ENCODE data around the gene NAIP. TPM values are rescaled to one million over a fixed set of nuclear protein-coding genes. Genes with fewer than 3 reads are reported as not detected.
"Not testable (repeated sequence)": the region's sequence is repeated elsewhere in the genome, so short reads cannot be mapped to it uniquely, and the experiment has no call there.

Gene NAIP, protein sequence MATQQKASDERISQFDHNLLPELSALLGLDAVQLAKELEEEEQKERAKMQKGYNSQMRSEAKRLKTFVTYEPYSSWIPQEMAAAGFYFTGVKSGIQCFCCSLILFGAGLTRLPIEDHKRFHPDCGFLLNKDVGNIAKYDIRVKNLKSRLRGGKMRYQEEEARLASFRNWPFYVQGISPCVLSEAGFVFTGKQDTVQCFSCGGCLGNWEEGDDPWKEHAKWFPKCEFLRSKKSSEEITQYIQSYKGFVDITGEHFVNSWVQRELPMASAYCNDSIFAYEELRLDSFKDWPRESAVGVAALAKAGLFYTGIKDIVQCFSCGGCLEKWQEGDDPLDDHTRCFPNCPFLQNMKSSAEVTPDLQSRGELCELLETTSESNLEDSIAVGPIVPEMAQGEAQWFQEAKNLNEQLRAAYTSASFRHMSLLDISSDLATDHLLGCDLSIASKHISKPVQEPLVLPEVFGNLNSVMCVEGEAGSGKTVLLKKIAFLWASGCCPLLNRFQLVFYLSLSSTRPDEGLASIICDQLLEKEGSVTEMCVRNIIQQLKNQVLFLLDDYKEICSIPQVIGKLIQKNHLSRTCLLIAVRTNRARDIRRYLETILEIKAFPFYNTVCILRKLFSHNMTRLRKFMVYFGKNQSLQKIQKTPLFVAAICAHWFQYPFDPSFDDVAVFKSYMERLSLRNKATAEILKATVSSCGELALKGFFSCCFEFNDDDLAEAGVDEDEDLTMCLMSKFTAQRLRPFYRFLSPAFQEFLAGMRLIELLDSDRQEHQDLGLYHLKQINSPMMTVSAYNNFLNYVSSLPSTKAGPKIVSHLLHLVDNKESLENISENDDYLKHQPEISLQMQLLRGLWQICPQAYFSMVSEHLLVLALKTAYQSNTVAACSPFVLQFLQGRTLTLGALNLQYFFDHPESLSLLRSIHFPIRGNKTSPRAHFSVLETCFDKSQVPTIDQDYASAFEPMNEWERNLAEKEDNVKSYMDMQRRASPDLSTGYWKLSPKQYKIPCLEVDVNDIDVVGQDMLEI (N-terminal part only)
- 100 to 1,000 TPM in 1 of 4 donors, 10 to 100 TPM in 3; 37.6 to 122 (median 53.2) TPM for total RNA-seq

DNA sequence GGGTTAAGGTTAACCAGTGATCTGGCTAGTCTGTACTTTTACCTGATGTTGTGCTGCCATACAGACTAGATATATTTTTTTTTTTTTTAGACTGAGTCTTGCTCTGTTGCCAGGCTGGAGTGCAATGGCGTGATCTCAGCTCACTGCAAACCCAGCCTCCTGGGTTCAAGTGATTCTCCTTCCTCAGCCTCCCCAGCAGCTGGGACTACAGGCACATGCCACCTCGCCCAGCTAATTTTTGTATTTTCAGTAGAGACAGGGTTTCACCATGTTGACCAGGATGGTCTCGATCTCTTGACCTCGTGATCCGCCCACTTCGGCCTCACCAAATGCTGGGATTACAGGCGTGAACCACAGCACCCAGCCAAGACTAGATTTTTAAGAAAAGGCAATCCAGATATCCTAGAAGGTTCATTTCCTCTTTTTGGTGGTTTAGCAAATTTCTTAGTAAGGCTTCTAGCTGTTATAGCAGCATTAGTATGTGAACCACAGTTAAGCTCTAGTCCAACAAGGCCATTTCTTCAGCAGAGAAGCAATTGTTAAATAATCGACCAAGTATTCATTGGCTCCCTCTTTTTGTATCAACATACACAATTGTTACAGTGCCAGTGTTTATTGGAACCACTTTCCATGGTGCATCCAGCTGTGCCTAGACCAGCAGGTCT is at the start of gene NAIP:
NAIP (minus strand) TSS at position 51 of the 665 bp plus-strand sequence. CDS start 12,424 bp downstream, outside the sequence.
- H3K27me3 ChIP-seq; DNase-seq; H3K36me3 ChIP-seq; H3K27ac ChIP-seq; H3K9me3 ChIP-seq; H3K4me1 ChIP-seq; H3K4me3 ChIP-seq (replicated peaks in 1 of 3); intact Hi-C loops (cut with DNase I): not testable (repeated sequence)
- WGBS, 2 donors = 96% methylated on average over 2 of the region's 8 CpGs; no CpG with 5 or more reads in 1 of the 2 donors

GRCh38 chr5:71067262-71067928 is 42.3 kb upstream of the NAIP start, which contains the start of gene GTF2H2:
TSS of gene GTF2H2 (minus strand) at chr5:71067676. CDS start at chr5:71062763, 4,913 bp downstream.
- H3K36me3 ChIP-seq; DNase-seq; H3K4me1 ChIP-seq; H3K27me3 ChIP-seq; intact Hi-C loops (cut with DNase I); H3K9me3 ChIP-seq; H3K4me3 ChIP-seq (replicated peaks in 1 of 3); H3K27ac ChIP-seq: not testable (repeated sequence)
- WGBS, 2 donors = no CpG with 5 or more reads among the region's 46 CpGs

- H3K9me3 ChIP-seq; H3K4me1 ChIP-seq; H3K27me3 ChIP-seq; H3K27ac ChIP-seq; DNase-seq; H3K36me3 ChIP-seq; H3K4me3 ChIP-seq (replicated peaks in 1 of 3); intact Hi-C loops (cut with DNase I): not testable (repeated sequence)
- WGBS, 2 donors = 100% methylated on average over 1 of the region's 1 CpG
These were observed 36.2 kb upstream of the NAIP start for GRCh38 chr5:71061322-71061721.

DNA sequence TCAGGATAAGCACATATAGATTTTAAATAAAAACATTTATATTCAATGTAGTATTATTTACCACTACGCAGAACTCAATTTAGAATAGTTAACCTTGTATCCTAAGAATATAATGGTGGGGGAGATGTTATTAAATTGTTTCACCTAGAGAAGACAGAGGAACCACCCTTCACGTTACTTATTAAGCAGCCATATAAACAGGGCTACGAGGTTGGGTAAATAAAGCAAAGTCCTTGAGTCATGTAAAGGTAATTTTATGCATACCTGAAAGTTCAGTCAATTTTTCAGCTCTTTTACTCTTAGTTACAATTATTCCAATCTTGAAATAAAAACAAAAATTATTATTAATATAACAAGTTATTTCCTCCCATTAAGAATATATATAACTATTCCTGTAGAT is 34.3 kb upstream of the NAIP start:
- H3K27me3 ChIP-seq; H3K4me1 ChIP-seq; H3K36me3 ChIP-seq; H3K9me3 ChIP-seq; H3K4me3 ChIP-seq (replicated peaks in 1 of 3); DNase-seq; intact Hi-C loops (cut with DNase I); H3K27ac ChIP-seq: not testable (repeated sequence)
- no CpG with 5 or more reads among the region's 3 CpGs for WGBS, 2 donors

GRCh38 chr5:71044808-71045207 is 19.7 kb upstream of the NAIP start:
- H3K27ac ChIP-seq; H3K4me3 ChIP-seq (replicated peaks in 1 of 3); H3K36me3 ChIP-seq; H3K27me3 ChIP-seq; intact Hi-C loops (cut with DNase I); H3K9me3 ChIP-seq; H3K4me1 ChIP-seq; DNase-seq: not testable (repeated sequence)
- WGBS, 2 donors = 100% methylated on average over 1 of the region's 2 CpGs; no CpG with 5 or more reads in 1 of the 2 donors

DNA sequence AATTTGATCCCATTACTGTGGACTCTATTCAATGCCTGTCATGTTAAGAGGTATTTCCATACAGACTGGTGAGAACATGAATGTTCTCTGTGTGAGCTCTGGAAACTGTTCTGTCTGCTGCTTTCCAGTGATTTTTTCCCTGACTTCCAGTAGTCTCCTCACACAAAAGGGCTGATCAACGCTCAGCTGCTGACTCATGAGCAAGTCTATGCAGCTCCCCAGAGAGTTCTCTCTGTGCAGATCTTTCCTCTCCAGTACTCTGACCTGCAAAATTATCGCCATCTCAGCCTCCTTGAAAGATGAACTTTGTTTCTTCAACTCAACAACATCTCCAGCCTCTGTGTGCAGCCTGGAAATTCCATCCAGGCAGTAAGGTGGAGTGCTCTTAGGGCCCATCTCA is 19.0 kb upstream of the NAIP start:
- intact Hi-C loops (cut with DNase I); H3K4me3 ChIP-seq (replicated peaks in 1 of 3); H3K9me3 ChIP-seq; H3K27ac ChIP-seq; DNase-seq; H3K36me3 ChIP-seq; H3K27me3 ChIP-seq; H3K4me1 ChIP-seq: not testable (repeated sequence)
- whole genome bisulfite sequencing, 2 donors = no CpG with 5 or more reads among the region's 2 CpGs

DNA sequence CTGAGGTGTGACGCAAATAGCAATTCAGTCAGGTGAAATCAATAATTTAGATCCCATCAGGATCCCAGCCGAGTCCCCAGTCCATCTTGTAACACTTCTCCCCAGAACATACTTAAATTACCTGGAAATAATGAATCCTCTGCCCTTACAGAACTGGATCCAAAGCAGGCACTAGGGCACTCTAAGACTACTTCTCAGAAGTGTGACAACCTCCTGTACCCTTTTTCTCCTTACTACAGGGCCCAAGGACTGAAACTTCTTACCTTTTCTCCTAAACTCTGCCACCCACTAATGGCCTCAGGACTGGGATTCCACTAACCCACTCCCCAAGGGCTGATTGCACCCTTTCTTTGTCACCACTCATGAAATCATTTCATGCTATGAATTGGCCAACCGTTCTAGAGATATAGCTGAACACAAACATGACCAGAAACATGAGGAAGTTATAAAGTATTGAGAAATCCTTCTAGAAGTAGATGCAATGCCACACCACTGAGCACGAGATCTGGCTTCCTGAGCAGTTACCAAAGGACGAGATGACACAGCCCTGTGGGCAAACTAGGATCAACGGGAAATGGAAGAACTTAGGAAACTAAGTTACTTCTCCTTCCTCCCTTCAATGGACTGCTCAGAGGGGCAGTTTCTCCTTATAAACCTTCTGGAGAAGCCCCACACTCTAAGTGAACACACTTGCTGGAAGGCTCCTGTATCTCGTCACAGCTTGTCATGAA is 6.1 kb upstream of the NAIP start:
- intact Hi-C loops (cut with DNase I); H3K4me1 ChIP-seq; H3K9me3 ChIP-seq; H3K27me3 ChIP-seq; H3K4me3 ChIP-seq (replicated peaks in 1 of 3); H3K36me3 ChIP-seq; H3K27ac ChIP-seq; DNase-seq: not testable (repeated sequence)
- no CpG with 5 or more reads among the region's 7 CpGs for WGBS, 2 donors

DNA sequence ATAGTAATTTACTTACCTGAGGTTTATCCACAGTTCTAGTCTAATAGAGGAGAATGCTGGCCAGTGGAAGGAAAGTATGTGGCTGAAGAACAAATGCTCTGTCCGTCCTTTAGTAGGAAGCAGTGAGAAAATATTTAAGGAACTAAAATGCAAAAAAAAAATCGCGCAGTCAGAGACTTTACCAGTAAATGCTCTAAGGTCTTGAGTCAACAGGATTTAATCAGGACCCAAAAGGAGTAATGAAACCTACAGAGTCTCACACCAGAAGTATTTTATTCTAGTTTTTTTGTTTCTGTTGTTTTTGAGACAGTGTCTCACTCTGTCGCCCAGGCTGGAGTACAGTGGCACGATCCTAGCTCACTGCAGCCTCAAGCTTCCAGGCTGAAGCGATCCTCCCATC is 4.5 kb downstream of the NAIP start:
- H3K36me3 ChIP-seq; H3K27ac ChIP-seq; DNase-seq; H3K27me3 ChIP-seq; H3K4me1 ChIP-seq; H3K4me3 ChIP-seq (replicated peaks in 1 of 3); intact Hi-C loops (cut with DNase I); H3K9me3 ChIP-seq: not testable (repeated sequence)
- WGBS, 2 donors = no CpG with 5 or more reads among the region's 6 CpGs

DNA sequence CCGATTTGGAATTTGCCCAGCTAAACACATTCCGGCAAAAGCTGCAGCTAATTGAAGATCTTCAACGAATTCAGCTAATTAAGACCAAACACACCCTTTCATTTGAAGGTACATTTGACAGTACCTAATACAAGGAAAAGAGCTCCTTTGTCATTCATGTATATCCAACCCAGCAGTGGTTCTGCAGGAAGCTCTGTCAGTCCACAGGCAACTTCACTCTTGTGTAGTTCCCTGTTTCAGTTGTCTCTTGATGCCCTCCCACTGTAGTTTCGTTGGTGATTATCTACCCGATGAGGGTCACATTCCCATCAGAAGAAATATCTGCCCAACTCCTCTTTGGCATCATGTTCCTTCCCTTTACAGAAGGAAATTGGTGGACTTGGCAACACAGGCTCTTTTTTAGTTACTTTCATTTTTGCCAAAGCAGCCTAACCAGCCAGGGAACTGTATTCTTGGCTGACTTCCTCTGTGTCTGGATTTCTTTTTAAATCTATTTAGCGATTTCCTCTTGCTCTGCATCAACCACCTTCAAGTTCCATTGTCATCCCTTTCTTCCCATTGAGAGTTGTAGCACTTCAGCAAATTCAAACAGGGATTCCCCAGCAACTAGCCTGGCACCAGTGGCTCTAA is 6.6 kb downstream of the NAIP start:
- H3K9me3 ChIP-seq; H3K4me3 ChIP-seq (replicated peaks in 1 of 3); H3K27ac ChIP-seq; H3K4me1 ChIP-seq; intact Hi-C loops (cut with DNase I); DNase-seq; H3K36me3 ChIP-seq; H3K27me3 ChIP-seq: not testable (repeated sequence)
- WGBS, 2 donors = no CpG with 5 or more reads among the region's 6 CpGs

Data from thyroid gland (tissue), 4 donors.